K562 (cell line): ENCODE measurements around the gene TRIP6. TPM values are rescaled to one million over a fixed set of nuclear protein-coding genes. Genes with fewer than 3 reads are reported as not detected.

Experiments
- ELF2 ChIP-seq: fragments of 250-450 bp; sonication (Bioruptor Pico); IDR thresholded peaks from 2 replicates; pipeline ENCODE4 v1.5.0; 2021; ENCODE audit warnings: mild to moderate bottlenecking
- PYGO2 ChIP-seq: fragments of 450-650 bp; IDR thresholded peaks from 2 replicates; pipeline ENCODE4 v1.6.1; 2016; ENCODE audit warnings: mild to moderate bottlenecking, missing genetic modification characterization, moderate library complexity, missing compliant biosample characterization
- RREB1 ChIP-seq: fragments of 250-450 bp; sonication (Bioruptor Pico); IDR thresholded peaks from 2 replicates; pipeline ENCODE4 v1.4.0; 2020
- ZNF592 ChIP-seq: fragments of 450-650 bp; IDR thresholded peaks from 2 replicates; pipeline ENCODE4 v1.6.1; 2017; ENCODE audit warnings: antibody characterized with exemption, mild to moderate bottlenecking
- ZNF766 ChIP-seq: fragments of 200-800 bp; sonication (Bioruptor generic); conservative IDR thresholded peaks from 2 replicates; pipeline ENCODE4 v1.6.1; 2016; ENCODE audit warnings: missing genetic modification characterization, missing compliant biosample characterization
- polyA plus RNA-seq, 8 experiments: library from polyadenylated mRNA; depleted of rRNA in 4 of 8; stranded (reverse) in 5 of 8; unstranded in 3 of 8; fragments of >200 nt; fragmentation: Nextera tagmentation in 2 of 8; fragmentation: Illumina TruSeq in 1 of 8; extraction: Ambion mirVana in 2 of 8; extraction: Trizol in 1 of 8; gene quantifications; 2 replicates each; pipeline versions ENCODE4 v1.2.1 to v1.2.3, GENCODE V29; 2011 to 2014; ENCODE audit warnings: inconsistent platforms in 1 of 8, missing spikeins in 1 of 8
- total RNA-seq, 7 experiments: library from RNA; depleted of rRNA in 6 of 7; stranded (reverse); fragments of >200 nt in 6 of 7; fragmentation: Illumina TruSeq in 2 of 7; extraction: Trizol in 2 of 7; gene quantifications; 2 replicates each; pipeline versions ENCODE4 v1.2.1 to v1.2.3, GENCODE V29; 2011 to 2021; ENCODE audit warnings: low replicate concordance in 1 of 7
- TF ChIP-seq, protein P1 (sequence below), 2 experiments: fragments of 450-650 bp in 1 of 2; sonication (generic) in 1 of 2; formaldehyde crosslinking; conservative IDR thresholded peaks; 2 replicates each; pipeline versions ENCODE4 v1.4.0 to v1.8.1; 2020 to 2022; ENCODE audit warnings: mild to moderate bottlenecking in 1 of 2, missing genetic modification reagents in 1 of 2

The TRIP6 gene
- total and polyA plus RNA-seq, 9 of the 15 experiments (the other 6 are each of a cell fraction or from before 2014, with no cell fraction given): 5.9 to 141 (median 54.0) TPM

GRCh38 chr7:100874577-100875355 is 7.6 kb downstream of the TRIP6 start, which contains the start of gene SRRT (continued):
- peak; percentile 92 for TF ChIP-seq ZNF592
- peak; percentile 83 for TF ChIP-seq ZNF766 (CRISPR knock-in tag)
- TF ChIP-seq ELF2 (CRISPR knock-in tag): peak; percentile 86
- TF ChIP-seq PYGO2 (tag): no peak
- TF ChIP-seq, protein P1, sequence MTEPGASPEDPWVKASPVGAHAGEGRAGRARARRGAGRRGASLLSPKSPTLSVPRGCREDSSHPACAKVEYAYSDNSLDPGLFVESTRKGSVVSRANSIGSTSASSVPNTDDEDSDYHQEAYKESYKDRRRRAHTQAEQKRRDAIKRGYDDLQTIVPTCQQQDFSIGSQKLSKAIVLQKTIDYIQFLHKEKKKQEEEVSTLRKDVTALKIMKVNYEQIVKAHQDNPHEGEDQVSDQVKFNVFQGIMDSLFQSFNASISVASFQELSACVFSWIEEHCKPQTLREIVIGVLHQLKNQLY (CRISPR knock-in tag; conservative IDR thresholded peaks at IDR 0.05): peak in 1 of 2 experiments; percentile 34; a peak in 1 of 4 replicates
- TF ChIP-seq RREB1 (CRISPR knock-in tag): peak; percentile 90; the same call in 1 of the 2 replicates
